Stimulated activated CD8-positive, alpha-beta memory T cell treated with anti-CD3 and anti-CD28 coated beads, Interleukin-15, amount 100 ng/mL, for 24 hours (primary cell): ENCODE measurements around the gene SFTPD.
"Not testable (repeated sequence)": the region's sequence is repeated elsewhere in the genome, so short reads cannot be mapped to it uniquely, and the experiment has no call there.

Source experiments
- DNase-seq: peaks from one replicate; pipeline ENCODE4 v3.0.0-alpha.2; 2020; ENCODE audit warnings: low read depth

The SFTPD gene

GRCh38 chr10:79948976-79949722, at the start of gene SFTPD:
Gene SFTPD (minus strand): TSS chr10:79949105. CDS start chr10:79946659, 2,446 bp downstream.
- DNase-seq = no peak

- no peak for DNase-seq
These were observed 47.2 kb upstream of the SFTPD start for GRCh38 chr10:79995979-79996634.

DNA sequence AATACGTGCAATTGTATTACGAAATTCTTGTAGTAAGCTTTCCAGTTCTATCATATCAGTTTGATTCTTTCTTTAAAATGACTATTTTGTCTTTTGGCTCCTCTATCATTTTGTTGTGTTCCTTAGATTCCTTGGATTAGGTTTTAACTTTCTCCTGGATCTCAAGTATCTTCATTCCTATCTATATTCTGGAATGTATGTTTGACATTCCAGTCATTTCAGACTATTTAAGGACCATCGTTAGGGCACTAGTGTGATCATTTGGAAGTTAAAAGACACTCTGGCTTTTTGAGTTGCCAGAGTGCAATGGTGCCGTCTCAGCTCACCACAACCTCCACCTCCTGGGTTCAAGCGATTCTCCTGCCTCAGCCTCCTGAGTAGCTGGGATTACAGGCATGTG, 45.7 kb upstream of the SFTPD start:
- DNase-seq = no peak

DNA sequence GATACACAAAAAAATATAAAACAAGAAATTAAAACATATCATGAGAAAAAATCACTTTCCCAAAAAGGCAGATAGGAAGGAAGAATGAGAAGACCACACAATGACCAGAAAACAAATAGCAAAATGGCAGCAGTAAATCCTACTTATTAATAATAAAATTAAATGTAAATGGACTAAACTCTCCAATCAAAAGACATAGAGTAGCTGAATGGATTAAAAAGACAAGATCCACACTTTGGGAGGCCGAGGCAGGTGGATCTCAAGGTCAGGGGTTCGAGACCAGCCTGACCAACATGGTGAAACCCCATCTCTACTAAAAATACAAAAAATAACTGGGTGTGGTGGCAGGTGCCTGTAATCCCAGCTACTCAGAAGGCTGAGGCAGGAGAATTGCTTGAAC, 39.3 kb upstream of the SFTPD start:
- DNase-seq = not testable (repeated sequence)

GRCh38 chr10:79986661-79987060, 37.8 kb upstream of the SFTPD start:
- not testable (repeated sequence) for DNase-seq

GRCh38 chr10:79985481-79986072, 36.7 kb upstream of the SFTPD start:
- DNase-seq = no peak

- DNase-seq = no peak
These were observed 35.9 kb upstream of the SFTPD start for GRCh38 chr10:79984851-79985250.

GRCh38 chr10:79983286-79983909, 34.5 kb upstream of the SFTPD start:
- DNase-seq = no peak

GRCh38 chr10:79982861-79983260, 34.0 kb upstream of the SFTPD start:
- DNase-seq = no peak

DNA sequence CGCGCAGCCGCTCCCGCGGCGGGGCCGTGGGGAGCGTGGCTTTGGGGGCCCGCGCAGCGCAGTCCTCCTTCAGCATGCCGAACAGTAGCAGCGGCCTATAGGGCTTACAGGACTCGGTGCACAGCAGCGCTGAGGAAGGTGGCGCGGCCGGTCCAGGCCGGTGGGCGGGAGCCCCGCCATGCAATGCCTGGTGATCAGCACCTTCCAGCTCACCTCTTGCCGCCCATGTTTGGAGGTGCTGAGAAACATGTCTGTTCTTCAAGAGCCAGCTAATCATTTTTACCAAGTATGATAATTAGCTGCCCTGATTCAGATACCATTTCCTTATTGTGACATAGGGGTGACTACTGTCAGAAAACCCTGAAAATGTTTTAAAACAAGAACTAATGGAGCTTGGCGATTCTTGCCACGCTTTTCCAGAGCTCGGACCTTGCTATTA, 33.5 kb upstream of the SFTPD start:
- DNase-seq = no peak

DNA sequence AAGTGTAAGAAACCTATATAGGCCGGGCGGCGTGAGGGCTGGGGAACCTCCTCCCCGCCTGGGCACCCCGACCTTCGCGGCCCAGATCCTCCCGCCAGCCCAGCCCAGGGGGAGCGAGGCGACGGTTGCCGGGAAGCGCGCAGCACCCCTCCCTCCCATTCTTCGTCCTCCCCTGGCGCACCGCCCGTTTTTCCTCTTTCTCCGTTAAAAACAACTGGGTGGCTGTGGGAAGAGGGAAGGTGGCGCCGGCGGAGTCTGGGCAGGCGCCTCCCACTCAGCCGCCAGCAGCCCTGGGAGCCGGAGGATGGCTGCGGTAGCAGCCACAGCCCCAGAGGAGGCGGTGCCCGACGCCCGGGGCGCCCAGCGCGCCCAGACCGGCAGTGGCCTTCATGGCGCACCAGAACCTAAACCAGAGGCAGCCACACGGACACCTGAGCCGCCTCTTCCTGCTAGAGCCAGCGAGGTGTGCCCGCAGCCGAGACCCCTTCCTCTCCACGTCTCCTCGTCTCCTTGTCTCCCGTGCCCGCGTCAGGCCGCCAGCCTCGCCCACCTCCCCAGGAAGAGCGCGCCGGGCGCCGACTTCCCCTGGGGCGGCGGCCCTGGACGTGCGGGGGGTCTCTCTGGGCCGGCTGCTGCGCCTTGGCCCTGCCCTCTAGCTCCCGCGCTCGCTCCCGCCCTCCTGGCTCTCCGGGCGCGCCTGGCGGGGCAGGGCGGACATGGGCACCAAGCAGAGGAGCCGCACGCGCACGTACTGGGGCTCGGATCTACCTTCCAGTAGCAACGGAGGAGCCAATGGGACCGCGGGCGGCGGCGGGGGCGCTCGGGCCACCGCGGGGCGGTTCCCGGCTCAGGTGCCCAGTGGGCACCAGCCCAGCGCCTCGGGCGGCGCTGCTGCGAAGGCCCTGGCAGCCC, 32.8 kb upstream of the SFTPD start:
- DNase-seq = no peak

DNA sequence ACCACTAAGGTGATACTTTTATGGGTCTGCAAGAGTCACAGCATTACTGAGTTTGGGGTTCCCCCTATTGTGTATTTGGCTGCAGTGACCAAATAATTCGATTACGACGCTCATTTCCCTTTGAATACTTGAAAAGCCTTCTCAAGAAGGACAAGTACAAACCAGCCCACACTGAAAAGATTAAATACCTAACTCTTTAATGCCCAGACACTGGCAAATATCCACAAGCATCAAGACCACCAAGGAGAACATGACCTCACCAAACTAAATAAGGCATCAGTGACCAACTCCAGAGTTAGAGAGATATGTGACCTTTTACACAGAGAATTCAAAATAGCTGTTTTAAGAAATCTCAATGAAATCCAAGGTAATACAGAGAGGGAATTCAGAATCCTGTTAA, 31.8 kb upstream of the SFTPD start:
- no peak for DNase-seq

- no peak for DNase-seq
These were observed 31.2 kb upstream of the SFTPD start for GRCh38 chr10:79979976-79980687.

DNA sequence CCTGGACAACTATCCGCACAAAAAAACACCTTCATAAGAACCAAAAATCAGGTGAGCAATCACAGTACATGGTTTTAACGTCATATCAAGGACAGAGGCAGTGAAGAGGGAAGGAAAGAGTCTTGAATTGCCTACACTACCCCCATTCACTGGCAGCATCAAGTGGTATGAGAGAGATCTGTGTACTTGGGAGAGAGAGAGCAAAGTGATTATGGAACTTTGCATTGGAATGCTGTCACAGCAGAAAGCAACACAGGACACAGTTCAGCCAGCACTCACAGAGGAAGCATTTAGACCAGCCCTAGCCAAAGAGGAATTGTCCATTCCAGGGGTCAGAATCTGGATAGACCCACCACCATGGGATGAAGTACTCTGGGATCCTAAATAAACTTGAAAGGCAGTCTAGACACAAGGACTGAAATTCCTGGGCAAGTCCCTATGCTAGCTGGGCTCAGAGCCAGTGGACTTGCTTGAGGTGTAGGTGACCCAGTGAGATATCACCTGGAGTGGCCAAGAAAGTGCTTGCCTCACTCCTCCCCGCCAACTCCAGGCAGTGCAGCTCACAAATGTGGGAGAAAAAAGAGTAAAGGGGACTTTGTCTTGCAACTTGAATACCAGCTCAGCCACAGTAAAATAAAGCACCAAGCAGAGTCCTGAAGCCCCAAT, 30.5 kb upstream of the SFTPD start:
- no peak for DNase-seq

DNA sequence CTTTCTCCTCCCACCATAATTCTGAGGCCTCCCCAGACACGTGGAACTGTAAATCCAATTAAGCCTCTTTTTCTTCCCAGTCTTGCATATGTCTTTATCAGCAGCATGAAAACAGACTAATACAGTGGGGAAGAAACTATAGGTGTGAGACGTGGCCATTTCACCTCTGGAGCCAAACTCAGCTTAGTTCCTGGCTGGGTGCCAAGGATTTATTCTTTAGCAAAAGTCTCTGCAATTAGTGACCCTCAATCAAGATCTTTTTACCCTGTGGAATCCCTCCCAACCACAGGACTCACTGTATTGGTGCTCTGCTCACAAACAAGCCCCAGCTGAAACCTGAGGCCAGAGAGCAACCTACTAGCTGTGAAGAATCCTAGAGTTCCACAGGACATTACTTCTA, 28.1 kb upstream of the SFTPD start:
- no peak for DNase-seq

GRCh38 chr10:79970062-79970461, 21.2 kb upstream of the SFTPD start:
- DNase-seq = no peak

- no peak for DNase-seq
These were observed 999 bp downstream of the SFTPD start for GRCh38 chr10:79947787-79948424.

- no peak for DNase-seq
These were observed 1.9 kb downstream of the SFTPD start for GRCh38 chr10:79947083-79947415.

GRCh38 chr10:79946271-79947082, 2.4 kb downstream of the SFTPD start:
- DNase-seq = no peak
